ENCODE results near the gene NBEA.

Gene NBEA

GRCh38 chr13:35720690-35721554, 778.9 kb downstream of the NBEA start:
- H3K4me1 Mint-ChIP-seq: no peaks in the 10 kb centered on the region
- no peak overlapping the region for H3K27ac Mint-ChIP-seq (ENCODE audit: low read depth)
- peaks cover 5% of the 10 kb centered on the region for H3K9me3 Mint-ChIP-seq
- no peak overlapping the region for H3K4me3 Mint-ChIP-seq
- H3K27me3 Mint-ChIP-seq: no peaks in the 10 kb centered on the region
- ATAC-seq (replicated peaks; ENCODE audit: extremely low read depth, poor library complexity, severe bottlenecking) (no peak), DNase-seq (ENCODE audit: low spot score in 2 of 2) (no peak)
- H3K36me3 Mint-ChIP-seq (ENCODE audit: insufficient read depth): no peaks in the 10 kb centered on the region

All from central memory CD8-positive, alpha-beta T cell (primary cell).